ENCODE measurements around the gene SHISA9.

GRCh38 chr16:13153696-13154095 is 252.3 kb downstream of the SHISA9 start:
- TF ChIP-seq CTCF (IDR thresholded peaks at IDR 0.05) (no peak), POLR2A (IDR thresholded peaks at IDR 0.05) (no peak)
